ENCODE results near the gene AGRN. TPM values are rescaled to one million over a fixed set of nuclear protein-coding genes. Genes with fewer than 3 reads are reported as not detected.

The AGRN gene
- total RNA-seq, 1 experiment from 2014 or later = 184 TPM

DNA sequence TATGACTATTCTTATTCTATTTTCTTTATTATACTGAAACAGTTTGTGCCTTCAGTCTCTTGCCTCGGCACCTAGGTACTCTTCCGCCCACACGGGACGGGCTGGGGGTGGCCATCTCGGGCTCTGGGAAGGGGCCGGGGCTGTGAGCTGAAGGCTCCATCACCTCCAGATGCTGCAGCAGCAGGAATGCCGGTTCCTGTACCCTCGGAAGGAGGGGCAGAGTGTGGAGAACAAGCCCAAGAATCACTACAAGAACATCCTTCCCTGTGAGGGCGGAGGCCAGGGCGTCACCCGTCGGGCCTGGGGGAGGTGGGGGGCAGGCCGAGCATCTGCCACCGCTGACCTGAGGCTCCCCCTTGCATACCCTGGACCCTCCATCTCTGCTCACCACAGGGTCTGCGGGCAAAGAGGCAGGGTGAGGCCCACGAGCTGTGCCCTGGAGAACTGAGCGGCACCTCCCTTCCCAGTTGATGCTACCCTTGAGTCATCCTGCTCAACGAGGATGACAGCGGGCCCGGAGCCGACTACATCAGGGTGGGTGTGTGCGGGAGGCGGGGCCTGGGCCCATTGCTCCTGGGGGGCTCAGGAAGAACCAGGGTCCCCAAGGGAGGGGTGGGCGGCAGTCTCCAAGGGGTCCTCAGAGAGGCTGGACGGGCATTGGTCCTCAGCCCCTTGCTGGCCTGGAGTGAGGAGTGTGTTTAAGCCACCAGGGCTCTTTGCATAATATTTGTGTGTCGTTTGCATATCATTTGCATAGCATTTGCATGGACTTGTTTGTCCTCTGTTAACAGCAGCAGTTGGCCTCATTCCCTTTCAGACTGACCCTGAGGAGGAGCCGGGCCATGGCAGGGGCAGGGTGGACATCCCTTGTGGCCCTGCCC is 46.7 kb downstream of the AGRN start:
- ChIA-PET POLR2A (no interaction called here), CTCF (interaction anchor here (1.0 kb wide), 2 partner anchors 33 to 83 kb away, joined by 3 read pairs; no protein-coding TSS in a partner anchor)
- peaks cover 23% of the 10 kb centered on the region for H3K27me3 Mint-ChIP-seq (ENCODE audit: low read depth)

DNA sequence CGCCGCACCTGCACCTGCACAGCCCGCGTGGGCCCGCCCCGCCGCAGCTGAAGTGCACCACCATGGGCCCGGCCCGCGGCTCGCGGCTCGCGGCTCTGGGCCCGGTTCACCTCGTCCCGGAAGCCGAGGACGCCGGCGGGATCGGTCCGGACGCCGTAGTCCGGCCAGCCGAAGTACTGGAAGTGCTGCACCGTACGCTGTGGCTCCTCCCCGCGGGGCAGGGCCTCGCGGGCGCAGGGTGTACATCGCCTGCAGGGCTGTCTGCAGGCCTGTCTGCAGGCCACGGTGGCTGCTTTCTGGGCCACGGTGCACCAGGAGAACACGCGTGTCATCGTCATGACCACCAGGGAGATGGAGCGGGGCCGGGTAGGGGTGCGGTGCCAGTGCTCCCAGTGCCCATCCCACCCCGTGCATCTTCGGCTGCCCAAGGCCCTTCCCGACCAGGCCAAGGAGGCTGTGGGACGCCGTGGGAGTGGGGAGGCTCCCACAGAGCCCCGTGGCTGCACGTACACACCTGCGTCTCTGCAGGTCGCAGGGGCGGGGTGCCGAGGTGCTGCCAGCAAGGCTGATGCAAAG is 47.5 kb downstream of the AGRN start:
- POLR2A ChIA-PET = no interaction called here
- H3K27me3 Mint-ChIP-seq (ENCODE audit: low read depth) = peaks cover 21% of the 10 kb centered on the region
- DNase-seq (ENCODE audit: low spot score) = no peak
- no peaks in the 10 kb centered on the region for H3K9me3 Mint-ChIP-seq
- H3K4me3 Mint-ChIP-seq = no peak overlapping the region
- no peak overlapping the region for H3K27ac Mint-ChIP-seq
- TF ChIP-seq NR2C2 (CRISPR knock-in tag; IDR thresholded peaks at IDR 0.05) (no peak), JAZF1 (CRISPR knock-in tag; IDR thresholded peaks at IDR 0.05) (no peak), ZNF219 (CRISPR knock-in tag; IDR thresholded peaks at IDR 0.05; ENCODE audit: borderline replicate concordance) (no peak), ZNF416 (CRISPR knock-in tag; IDR thresholded peaks at IDR 0.05) (no peak), OVOL2 (CRISPR knock-in tag; IDR thresholded peaks at IDR 0.05; ENCODE audit: borderline replicate concordance) (no peak), TEAD4 (CRISPR knock-in tag; IDR thresholded peaks at IDR 0.05) (no peak)
- TF ChIP-seq, protein P1, sequence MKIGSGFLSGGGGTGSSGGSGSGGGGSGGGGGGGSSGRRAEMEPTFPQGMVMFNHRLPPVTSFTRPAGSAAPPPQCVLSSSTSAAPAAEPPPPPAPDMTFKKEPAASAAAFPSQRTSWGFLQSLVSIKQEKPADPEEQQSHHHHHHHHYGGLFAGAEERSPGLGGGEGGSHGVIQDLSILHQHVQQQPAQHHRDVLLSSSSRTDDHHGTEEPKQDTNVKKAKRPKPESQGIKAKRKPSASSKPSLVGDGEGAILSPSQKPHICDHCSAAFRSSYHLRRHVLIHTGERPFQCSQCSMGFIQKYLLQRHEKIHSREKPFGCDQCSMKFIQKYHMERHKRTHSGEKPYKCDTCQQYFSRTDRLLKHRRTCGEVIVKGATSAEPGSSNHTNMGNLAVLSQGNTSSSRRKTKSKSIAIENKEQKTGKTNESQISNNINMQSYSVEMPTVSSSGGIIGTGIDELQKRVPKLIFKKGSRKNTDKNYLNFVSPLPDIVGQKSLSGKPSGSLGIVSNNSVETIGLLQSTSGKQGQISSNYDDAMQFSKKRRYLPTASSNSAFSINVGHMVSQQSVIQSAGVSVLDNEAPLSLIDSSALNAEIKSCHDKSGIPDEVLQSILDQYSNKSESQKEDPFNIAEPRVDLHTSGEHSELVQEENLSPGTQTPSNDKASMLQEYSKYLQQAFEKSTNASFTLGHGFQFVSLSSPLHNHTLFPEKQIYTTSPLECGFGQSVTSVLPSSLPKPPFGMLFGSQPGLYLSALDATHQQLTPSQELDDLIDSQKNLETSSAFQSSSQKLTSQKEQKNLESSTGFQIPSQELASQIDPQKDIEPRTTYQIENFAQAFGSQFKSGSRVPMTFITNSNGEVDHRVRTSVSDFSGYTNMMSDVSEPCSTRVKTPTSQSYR (CRISPR knock-in tag; IDR thresholded peaks at IDR 0.05) = no peak
- TF ChIP-seq, protein P2, sequence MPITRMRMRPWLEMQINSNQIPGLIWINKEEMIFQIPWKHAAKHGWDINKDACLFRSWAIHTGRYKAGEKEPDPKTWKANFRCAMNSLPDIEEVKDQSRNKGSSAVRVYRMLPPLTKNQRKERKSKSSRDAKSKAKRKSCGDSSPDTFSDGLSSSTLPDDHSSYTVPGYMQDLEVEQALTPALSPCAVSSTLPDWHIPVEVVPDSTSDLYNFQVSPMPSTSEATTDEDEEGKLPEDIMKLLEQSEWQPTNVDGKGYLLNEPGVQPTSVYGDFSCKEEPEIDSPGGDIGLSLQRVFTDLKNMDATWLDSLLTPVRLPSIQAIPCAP (CRISPR knock-in tag; IDR thresholded peaks at IDR 0.05) = no peak
- no peak for ATAC-seq
- H3K4me1 Mint-ChIP-seq = no peaks in the 10 kb centered on the region; the same call in 1 of the 2 replicates
- CTCF ChIA-PET = interaction anchor here (0.8 to 1.3 kb wide), 5 partner anchors 12 to 224 kb away, joined by 3 to 8 read pairs (median 3); no protein-coding TSS in a partner anchor
- no peaks in the 10 kb centered on the region for H3K36me3 Mint-ChIP-seq

More for the DNA sequence above, 46.7 kb downstream of the AGRN start:
- no peak for ATAC-seq
- Mint-ChIP-seq H3K4me1 (no peaks in the 10 kb centered on the region; the same call in 1 of the 2 replicates), H3K27ac (no peak overlapping the region), H3K9me3 (no peaks in the 10 kb centered on the region), H3K36me3 (no peaks in the 10 kb centered on the region), H3K4me3 (no peak overlapping the region)
- no peak for DNase-seq (ENCODE audit: low spot score)
- no peak for TF ChIP-seq NR1H2 (CRISPR knock-in tag; IDR thresholded peaks at IDR 0.05)
- TF ChIP-seq PRRX2 (CRISPR knock-in tag; IDR thresholded peaks at IDR 0.05) = no peak
- TF ChIP-seq, protein P3, sequence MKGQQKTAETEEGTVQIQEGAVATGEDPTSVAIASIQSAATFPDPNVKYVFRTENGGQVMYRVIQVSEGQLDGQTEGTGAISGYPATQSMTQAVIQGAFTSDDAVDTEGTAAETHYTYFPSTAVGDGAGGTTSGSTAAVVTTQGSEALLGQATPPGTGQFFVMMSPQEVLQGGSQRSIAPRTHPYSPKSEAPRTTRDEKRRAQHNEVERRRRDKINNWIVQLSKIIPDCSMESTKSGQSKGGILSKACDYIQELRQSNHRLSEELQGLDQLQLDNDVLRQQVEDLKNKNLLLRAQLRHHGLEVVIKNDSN (CRISPR knock-in tag; IDR thresholded peaks at IDR 0.05) = no peak
- TF ChIP-seq OVOL2 (CRISPR knock-in tag; IDR thresholded peaks at IDR 0.05; ENCODE audit: borderline replicate concordance) = no peak
- TF ChIP-seq, protein P4, sequence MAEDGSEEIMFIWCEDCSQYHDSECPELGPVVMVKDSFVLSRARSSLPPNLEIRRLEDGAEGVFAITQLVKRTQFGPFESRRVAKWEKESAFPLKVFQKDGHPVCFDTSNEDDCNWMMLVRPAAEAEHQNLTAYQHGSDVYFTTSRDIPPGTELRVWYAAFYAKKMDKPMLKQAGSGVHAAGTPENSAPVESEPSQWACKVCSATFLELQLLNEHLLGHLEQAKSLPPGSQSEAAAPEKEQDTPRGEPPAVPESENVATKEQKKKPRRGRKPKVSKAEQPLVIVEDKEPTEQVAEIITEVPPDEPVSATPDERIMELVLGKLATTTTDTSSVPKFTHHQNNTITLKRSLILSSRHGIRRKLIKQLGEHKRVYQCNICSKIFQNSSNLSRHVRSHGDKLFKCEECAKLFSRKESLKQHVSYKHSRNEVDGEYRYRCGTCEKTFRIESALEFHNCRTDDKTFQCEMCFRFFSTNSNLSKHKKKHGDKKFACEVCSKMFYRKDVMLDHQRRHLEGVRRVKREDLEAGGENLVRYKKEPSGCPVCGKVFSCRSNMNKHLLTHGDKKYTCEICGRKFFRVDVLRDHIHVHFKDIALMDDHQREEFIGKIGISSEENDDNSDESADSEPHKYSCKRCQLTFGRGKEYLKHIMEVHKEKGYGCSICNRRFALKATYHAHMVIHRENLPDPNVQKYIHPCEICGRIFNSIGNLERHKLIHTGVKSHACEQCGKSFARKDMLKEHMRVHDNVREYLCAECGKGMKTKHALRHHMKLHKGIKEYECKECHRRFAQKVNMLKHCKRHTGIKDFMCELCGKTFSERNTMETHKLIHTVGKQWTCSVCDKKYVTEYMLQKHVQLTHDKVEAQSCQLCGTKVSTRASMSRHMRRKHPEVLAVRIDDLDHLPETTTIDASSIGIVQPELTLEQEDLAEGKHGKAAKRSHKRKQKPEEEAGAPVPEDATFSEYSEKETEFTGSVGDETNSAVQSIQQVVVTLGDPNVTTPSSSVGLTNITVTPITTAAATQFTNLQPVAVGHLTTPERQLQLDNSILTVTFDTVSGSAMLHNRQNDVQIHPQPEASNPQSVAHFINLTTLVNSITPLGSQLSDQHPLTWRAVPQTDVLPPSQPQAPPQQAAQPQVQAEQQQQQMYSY (CRISPR knock-in tag; IDR thresholded peaks at IDR 0.05) = no peak
- TF ChIP-seq, protein P5, sequence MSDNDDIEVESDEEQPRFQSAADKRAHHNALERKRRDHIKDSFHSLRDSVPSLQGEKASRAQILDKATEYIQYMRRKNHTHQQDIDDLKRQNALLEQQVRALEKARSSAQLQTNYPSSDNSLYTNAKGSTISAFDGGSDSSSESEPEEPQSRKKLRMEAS (CRISPR knock-in tag; IDR thresholded peaks at IDR 0.05) = no peak
- TF ChIP-seq, protein P6, sequence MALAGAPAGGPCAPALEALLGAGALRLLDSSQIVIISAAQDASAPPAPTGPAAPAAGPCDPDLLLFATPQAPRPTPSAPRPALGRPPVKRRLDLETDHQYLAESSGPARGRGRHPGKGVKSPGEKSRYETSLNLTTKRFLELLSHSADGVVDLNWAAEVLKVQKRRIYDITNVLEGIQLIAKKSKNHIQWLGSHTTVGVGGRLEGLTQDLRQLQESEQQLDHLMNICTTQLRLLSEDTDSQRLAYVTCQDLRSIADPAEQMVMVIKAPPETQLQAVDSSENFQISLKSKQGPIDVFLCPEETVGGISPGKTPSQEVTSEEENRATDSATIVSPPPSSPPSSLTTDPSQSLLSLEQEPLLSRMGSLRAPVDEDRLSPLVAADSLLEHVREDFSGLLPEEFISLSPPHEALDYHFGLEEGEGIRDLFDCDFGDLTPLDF (CRISPR knock-in tag; IDR thresholded peaks at IDR 0.05) = no peak
- no peak for TF ChIP-seq SMAD4 (CRISPR knock-in tag; IDR thresholded peaks at IDR 0.05)
- TF ChIP-seq GABPB1 (CRISPR knock-in tag; IDR thresholded peaks at IDR 0.05) = no peak
- TF ChIP-seq ZNF423 (CRISPR knock-in tag; IDR thresholded peaks at IDR 0.05) = no peak
- TF ChIP-seq, protein P7, sequence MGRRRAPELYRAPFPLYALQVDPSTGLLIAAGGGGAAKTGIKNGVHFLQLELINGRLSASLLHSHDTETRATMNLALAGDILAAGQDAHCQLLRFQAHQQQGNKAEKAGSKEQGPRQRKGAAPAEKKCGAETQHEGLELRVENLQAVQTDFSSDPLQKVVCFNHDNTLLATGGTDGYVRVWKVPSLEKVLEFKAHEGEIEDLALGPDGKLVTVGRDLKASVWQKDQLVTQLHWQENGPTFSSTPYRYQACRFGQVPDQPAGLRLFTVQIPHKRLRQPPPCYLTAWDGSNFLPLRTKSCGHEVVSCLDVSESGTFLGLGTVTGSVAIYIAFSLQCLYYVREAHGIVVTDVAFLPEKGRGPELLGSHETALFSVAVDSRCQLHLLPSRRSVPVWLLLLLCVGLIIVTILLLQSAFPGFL (CRISPR knock-in tag; IDR thresholded peaks at IDR 0.05; ENCODE audit: borderline replicate concordance) = no peak

Data from WTC11 (cell line).